ENCODE results near the gene COQ9.

DNA sequence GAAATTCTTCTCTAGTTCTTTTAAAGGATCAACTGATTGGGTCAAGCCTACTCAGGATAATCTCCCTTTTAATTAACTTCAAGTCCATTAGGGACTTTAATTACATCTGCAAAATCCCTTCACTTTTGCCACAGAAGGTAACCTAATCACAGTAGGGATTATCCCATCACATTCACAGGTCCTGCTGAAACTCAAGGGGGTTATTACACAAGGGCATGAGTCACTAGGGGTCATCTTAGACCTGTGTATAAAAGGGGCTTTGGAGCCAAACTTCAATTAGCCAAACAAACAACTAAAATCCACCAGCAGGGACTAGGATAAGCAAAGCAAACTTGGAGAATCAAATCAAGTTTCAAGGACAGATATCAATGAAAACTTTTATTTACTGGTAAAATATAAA, 19.5 kb upstream of the COQ9 start:
- TF ChIP-seq, protein P1, sequence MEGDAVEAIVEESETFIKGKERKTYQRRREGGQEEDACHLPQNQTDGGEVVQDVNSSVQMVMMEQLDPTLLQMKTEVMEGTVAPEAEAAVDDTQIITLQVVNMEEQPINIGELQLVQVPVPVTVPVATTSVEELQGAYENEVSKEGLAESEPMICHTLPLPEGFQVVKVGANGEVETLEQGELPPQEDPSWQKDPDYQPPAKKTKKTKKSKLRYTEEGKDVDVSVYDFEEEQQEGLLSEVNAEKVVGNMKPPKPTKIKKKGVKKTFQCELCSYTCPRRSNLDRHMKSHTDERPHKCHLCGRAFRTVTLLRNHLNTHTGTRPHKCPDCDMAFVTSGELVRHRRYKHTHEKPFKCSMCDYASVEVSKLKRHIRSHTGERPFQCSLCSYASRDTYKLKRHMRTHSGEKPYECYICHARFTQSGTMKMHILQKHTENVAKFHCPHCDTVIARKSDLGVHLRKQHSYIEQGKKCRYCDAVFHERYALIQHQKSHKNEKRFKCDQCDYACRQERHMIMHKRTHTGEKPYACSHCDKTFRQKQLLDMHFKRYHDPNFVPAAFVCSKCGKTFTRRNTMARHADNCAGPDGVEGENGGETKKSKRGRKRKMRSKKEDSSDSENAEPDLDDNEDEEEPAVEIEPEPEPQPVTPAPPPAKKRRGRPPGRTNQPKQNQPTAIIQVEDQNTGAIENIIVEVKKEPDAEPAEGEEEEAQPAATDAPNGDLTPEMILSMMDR (IDR thresholded peaks at IDR 0.05), result no peak
- no peak for TF ChIP-seq POLR2AphosphoS5 (IDR thresholded peaks at IDR 0.05)

All from transverse colon (tissue), 4 donors.